ENCODE data around the gene RPS6KC1. TPM values are rescaled to one million over a fixed set of nuclear protein-coding genes. Genes with fewer than 3 reads are reported as not detected.
"Not testable (repeated sequence)": the region's sequence is repeated elsewhere in the genome, so short reads cannot be mapped to it uniquely, and the experiment has no call there.

RPS6KC1 gene
- total and polyA plus RNA-seq, 3 donors from 2014 or later, result 32.2 to 60.2 (median 55.5) TPM

DNA sequence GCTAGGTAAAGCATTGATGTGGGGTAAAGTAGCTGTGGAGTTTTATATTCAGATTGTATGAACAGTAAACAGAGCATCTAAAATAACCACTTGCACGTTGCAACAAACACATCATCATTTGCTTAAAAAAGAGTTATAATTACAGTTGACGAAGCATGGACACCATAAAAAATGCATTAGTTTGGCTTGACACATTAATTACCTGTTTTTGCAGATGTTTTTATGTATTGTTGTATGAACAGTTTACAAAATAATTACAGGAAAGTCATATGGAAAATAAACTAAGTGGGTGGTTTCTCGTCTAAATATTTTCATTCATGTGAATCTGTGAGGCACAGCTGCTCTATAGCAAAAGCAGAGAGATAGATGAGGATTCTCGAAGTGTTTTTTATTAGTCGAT lies 108.3 kb downstream of the RPS6KC1 start:
- Histone ChIP-seq H3K9me3 (no peaks in the 10 kb centered on the region), H3K27me3 (no peaks in the 10 kb centered on the region), H3K4me3 (no peak overlapping the region), H3K27ac (no peak overlapping the region), H3K4me1 (no peaks in the 10 kb centered on the region), H3K36me3 (ENCODE audit: low read depth, missing control alignments) (no peaks in the 10 kb centered on the region)
- intact Hi-C loops (cut with DNase I; ENCODE audit: low total_unique reads), result no loop called here
- DNase-seq, result no peak
- TF ChIP-seq POLR2A (IDR thresholded peaks at IDR 0.05), result no peak
- TF ChIP-seq, protein P1, sequence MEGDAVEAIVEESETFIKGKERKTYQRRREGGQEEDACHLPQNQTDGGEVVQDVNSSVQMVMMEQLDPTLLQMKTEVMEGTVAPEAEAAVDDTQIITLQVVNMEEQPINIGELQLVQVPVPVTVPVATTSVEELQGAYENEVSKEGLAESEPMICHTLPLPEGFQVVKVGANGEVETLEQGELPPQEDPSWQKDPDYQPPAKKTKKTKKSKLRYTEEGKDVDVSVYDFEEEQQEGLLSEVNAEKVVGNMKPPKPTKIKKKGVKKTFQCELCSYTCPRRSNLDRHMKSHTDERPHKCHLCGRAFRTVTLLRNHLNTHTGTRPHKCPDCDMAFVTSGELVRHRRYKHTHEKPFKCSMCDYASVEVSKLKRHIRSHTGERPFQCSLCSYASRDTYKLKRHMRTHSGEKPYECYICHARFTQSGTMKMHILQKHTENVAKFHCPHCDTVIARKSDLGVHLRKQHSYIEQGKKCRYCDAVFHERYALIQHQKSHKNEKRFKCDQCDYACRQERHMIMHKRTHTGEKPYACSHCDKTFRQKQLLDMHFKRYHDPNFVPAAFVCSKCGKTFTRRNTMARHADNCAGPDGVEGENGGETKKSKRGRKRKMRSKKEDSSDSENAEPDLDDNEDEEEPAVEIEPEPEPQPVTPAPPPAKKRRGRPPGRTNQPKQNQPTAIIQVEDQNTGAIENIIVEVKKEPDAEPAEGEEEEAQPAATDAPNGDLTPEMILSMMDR (IDR thresholded peaks at IDR 0.05), result no peak
- WGBS, 2 donors, result 82 to 86% methylated on average over 5 of the region's 5 CpGs

DNA sequence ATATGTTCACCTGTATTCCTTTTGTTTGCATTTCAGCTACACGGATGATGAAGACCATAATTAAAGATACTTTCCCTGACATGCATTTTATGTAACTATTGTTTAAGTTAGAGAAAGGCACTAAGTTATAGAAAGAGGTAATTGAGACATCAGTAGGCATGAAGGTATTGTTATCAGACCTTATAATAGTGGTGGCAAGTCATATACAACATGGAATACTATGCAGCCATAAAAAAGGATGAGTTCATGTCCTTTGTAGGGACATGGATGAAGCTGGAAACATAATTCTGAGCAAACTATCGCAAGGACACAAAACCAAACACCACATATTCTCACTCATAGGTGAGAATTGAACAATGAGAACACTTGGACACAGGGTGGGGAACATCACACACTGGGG lies 109.4 kb downstream of the RPS6KC1 start:
- H3K27ac ChIP-seq; DNase-seq; H3K9me3 ChIP-seq; H3K4me3 ChIP-seq; H3K4me1 ChIP-seq; H3K27me3 ChIP-seq; H3K36me3 ChIP-seq (ENCODE audit: low read depth, missing control alignments); intact Hi-C loops (cut with DNase I; ENCODE audit: low total_unique reads): not testable (repeated sequence)
- 91 to 93% methylated on average over 2 of the region's 2 CpGs for WGBS, 2 donors

DNA sequence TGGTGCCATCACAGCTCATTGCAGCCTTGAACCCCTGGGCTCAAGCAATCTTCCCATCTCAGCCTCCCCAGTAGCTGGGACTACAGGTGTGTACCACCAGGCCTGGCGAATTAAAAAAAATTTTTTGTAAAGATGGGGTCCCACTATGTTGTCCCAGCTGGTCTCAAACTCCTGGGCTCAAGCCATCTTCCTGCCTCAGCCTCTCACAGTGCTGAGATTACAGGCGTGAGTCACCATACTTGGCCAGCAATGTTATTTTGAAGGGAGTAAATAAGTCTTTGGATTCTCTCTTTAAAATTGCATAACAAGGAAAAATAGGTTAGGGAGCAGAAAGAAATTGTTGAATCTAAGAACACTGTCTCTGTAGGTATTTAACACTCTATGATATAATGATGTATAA lies 111.3 kb downstream of the RPS6KC1 start:
- no peak overlapping the region for H3K27ac ChIP-seq
- no peaks in the 10 kb centered on the region for H3K36me3 ChIP-seq (ENCODE audit: low read depth, missing control alignments)

DNA sequence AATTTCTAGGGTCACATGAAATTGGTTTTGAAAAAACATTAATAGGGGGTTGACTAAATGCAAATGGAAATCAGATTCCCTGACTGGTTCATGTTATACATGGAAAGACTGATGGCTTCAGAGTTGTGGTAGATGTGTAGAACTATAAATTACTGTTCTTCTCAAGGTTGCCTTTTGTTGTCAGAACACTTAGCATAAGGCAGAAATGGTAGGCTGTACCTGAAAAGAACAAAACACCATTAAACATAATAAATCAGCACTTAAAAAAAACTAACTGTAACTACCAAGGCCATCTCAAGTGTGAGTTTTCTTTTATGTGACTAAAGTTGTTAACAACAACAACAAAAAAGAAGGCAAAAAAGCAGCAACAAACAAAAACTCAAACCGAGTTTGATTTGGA lies 111.8 kb downstream of the RPS6KC1 start:
- no peaks in the 10 kb centered on the region for H3K36me3 ChIP-seq (ENCODE audit: low read depth, missing control alignments)
- WGBS, 2 donors, result 42 to 49% methylated on average over 1 of the region's 1 CpG
- intact Hi-C loops (cut with DNase I; ENCODE audit: low total_unique reads), result no loop called here
- H3K4me3 ChIP-seq, result no peak overlapping the region
- no peaks in the 10 kb centered on the region for H3K4me1 ChIP-seq
- DNase-seq, result no peak
- no peak for TF ChIP-seq POLR2A (IDR thresholded peaks at IDR 0.05)
- TF ChIP-seq, protein P1 (IDR thresholded peaks at IDR 0.05), result no peak
- H3K27ac ChIP-seq, result no peak overlapping the region
- no peaks in the 10 kb centered on the region for H3K9me3 ChIP-seq
- no peaks in the 10 kb centered on the region for H3K27me3 ChIP-seq

More for the DNA sequence above, 111.3 kb downstream of the RPS6KC1 start:
- no peak overlapping the region for H3K4me3 ChIP-seq
- no peaks in the 10 kb centered on the region for H3K4me1 ChIP-seq
- H3K27me3 ChIP-seq, result no peaks in the 10 kb centered on the region
- WGBS, 2 donors, result 78 to 82% methylated on average over 2 of the region's 2 CpGs
- no peaks in the 10 kb centered on the region for H3K9me3 ChIP-seq
- intact Hi-C loops (cut with DNase I; ENCODE audit: low total_unique reads), result no loop called here
- no peak for TF ChIP-seq POLR2A (IDR thresholded peaks at IDR 0.05)
- TF ChIP-seq, protein P1 (IDR thresholded peaks at IDR 0.05), result no peak
- no peak for DNase-seq

DNA sequence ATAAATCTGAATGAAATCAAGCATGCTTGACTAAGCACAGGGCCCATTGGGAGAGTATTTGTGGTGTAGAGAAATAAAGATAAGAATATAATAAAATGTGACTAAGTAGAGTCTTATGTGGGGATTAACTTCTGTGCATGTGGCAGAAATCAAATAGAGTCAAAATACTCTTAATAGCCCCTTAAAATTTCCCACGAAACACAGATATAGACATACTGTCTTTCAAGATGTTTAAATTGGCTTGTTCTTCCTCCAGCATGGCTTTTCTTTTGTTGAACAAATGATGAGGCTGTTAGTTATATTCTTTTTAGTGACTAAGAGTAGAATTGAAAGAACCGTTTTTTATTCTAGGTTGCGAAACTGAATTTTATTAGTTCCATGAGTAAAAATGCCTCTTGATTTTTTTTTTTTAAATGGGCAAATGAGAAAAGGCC lies 112.3 kb downstream of the RPS6KC1 start:
- intact Hi-C loops (cut with DNase I; ENCODE audit: low total_unique reads), result no loop called here
- TF ChIP-seq, protein P1 (IDR thresholded peaks at IDR 0.05), result no peak
- TF ChIP-seq POLR2A (IDR thresholded peaks at IDR 0.05), result no peak
- no peaks in the 10 kb centered on the region for H3K36me3 ChIP-seq (ENCODE audit: low read depth, missing control alignments)
- H3K27ac ChIP-seq, result no peak overlapping the region
- no peaks in the 10 kb centered on the region for H3K9me3 ChIP-seq
- H3K4me1 ChIP-seq, result no peaks in the 10 kb centered on the region
- DNase-seq, result no peak
- H3K27me3 ChIP-seq, result no peaks in the 10 kb centered on the region
- H3K4me3 ChIP-seq, result no peak overlapping the region
- WGBS, 2 donors, result 80 to 91% methylated on average over 3 of the region's 3 CpGs
